Measurements from ENCODE around the gene PUS7. TPM values are rescaled to one million over a fixed set of nuclear protein-coding genes. Genes with fewer than 3 reads are reported as not detected.
"Not testable (repeated sequence)": the region's sequence is repeated elsewhere in the genome, so short reads cannot be mapped to it uniquely, and the experiment has no call there.

The PUS7 gene
- polyA plus RNA-seq, 1 of the 3 experiments (the other 2 are of a cell fraction), result 18.8 TPM

- no peaks in the 10 kb centered on the region for H3K79me2 ChIP-seq (ENCODE audit: insufficient read depth)
- no peaks in the 10 kb centered on the region for H3K9me2 ChIP-seq
- WGBS (ENCODE audit: low lambda C conversion rate), result 81% methylated on average over 8 of the region's 8 CpGs
- H3F3A ChIP-seq (replicated peaks; ENCODE audit: insufficient read depth), result no peaks in the 10 kb centered on the region
- ChIA-PET POLR2A (no interaction called here), CTCF (interaction anchor here (0.7 to 1.9 kb wide), 3 partner anchors 12 to 432 kb away, joined by 3 to 8 read pairs (median 6); no protein-coding TSS in a partner anchor)
- no peak overlapping the region for H3K4me3 ChIP-seq (ENCODE audit: low read depth in 2 of 2, low read length in 1 of 2)
- TF ChIP-seq, protein P1, sequence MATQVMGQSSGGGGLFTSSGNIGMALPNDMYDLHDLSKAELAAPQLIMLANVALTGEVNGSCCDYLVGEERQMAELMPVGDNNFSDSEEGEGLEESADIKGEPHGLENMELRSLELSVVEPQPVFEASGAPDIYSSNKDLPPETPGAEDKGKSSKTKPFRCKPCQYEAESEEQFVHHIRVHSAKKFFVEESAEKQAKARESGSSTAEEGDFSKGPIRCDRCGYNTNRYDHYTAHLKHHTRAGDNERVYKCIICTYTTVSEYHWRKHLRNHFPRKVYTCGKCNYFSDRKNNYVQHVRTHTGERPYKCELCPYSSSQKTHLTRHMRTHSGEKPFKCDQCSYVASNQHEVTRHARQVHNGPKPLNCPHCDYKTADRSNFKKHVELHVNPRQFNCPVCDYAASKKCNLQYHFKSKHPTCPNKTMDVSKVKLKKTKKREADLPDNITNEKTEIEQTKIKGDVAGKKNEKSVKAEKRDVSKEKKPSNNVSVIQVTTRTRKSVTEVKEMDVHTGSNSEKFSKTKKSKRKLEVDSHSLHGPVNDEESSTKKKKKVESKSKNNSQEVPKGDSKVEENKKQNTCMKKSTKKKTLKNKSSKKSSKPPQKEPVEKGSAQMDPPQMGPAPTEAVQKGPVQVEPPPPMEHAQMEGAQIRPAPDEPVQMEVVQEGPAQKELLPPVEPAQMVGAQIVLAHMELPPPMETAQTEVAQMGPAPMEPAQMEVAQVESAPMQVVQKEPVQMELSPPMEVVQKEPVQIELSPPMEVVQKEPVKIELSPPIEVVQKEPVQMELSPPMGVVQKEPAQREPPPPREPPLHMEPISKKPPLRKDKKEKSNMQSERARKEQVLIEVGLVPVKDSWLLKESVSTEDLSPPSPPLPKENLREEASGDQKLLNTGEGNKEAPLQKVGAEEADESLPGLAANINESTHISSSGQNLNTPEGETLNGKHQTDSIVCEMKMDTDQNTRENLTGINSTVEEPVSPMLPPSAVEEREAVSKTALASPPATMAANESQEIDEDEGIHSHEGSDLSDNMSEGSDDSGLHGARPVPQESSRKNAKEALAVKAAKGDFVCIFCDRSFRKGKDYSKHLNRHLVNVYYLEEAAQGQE (IDR thresholded peaks at IDR 0.05; ENCODE audit: low read depth, low read length), result peak; percentile 93
- TF ChIP-seq TAF1 (IDR thresholded peaks at IDR 0.05; ENCODE audit: borderline replicate concordance, low read depth, low read length), result no peak
- H3K9me3 ChIP-seq, result no peaks in the 10 kb centered on the region
- no peaks in the 10 kb centered on the region for H3K4me1 ChIP-seq (ENCODE audit: control insufficient read depth in 1 of 2, insufficient read depth in 2 of 2, low read depth in 1 of 2, low read length in 1 of 2)
- no peak overlapping the region for H3K27ac ChIP-seq (ENCODE audit: low read depth in 2 of 2, low read length in 1 of 2)
- no peaks in the 10 kb centered on the region for H3K36me3 ChIP-seq (replicated peaks in 1 of 2; ENCODE audit: control insufficient read depth in 1 of 2, insufficient read depth in 2 of 2, low read length in 1 of 2)
- H4K20me1 ChIP-seq (ENCODE audit: insufficient read depth), result no peaks in the 10 kb centered on the region
- no peak overlapping the region for H3K4me2 ChIP-seq
- no peak overlapping the region for H3K9ac ChIP-seq
- no peak overlapping the region for H2AFZ ChIP-seq (ENCODE audit: low read depth)
- no peaks in the 10 kb centered on the region for H3K27me3 ChIP-seq (ENCODE audit: insufficient read depth)
- peak; percentile 21 for DNase-seq
Measured at GRCh38 chr7:105413887-105414437, 108.1 kb downstream of the PUS7 start.

- H3K4me2 ChIP-seq; H3K9ac ChIP-seq; H3K27ac ChIP-seq (ENCODE audit: low read depth in 2 of 2, low read length in 1 of 2); H3K9me2 ChIP-seq; DNase-seq; POLR2A ChIA-PET; H4K20me1 ChIP-seq (ENCODE audit: insufficient read depth); CTCF ChIA-PET; H3K79me2 ChIP-seq (ENCODE audit: insufficient read depth); H3K4me3 ChIP-seq (ENCODE audit: low read depth in 2 of 2, low read length in 1 of 2); H3K36me3 ChIP-seq (replicated peaks in 1 of 2; ENCODE audit: control insufficient read depth in 1 of 2, insufficient read depth in 2 of 2, low read length in 1 of 2); H2AFZ ChIP-seq (ENCODE audit: low read depth); H3K9me3 ChIP-seq; H3F3A ChIP-seq (replicated peaks; ENCODE audit: insufficient read depth); H3K4me1 ChIP-seq (ENCODE audit: control insufficient read depth in 1 of 2, insufficient read depth in 2 of 2, low read depth in 1 of 2, low read length in 1 of 2); H3K27me3 ChIP-seq (ENCODE audit: insufficient read depth): not testable (repeated sequence)
- WGBS (ENCODE audit: low lambda C conversion rate), result 89% methylated on average over 18 of the region's 36 CpGs
Measured at GRCh38 chr7:105410774-105411173, 111.3 kb downstream of the PUS7 start.

DNA sequence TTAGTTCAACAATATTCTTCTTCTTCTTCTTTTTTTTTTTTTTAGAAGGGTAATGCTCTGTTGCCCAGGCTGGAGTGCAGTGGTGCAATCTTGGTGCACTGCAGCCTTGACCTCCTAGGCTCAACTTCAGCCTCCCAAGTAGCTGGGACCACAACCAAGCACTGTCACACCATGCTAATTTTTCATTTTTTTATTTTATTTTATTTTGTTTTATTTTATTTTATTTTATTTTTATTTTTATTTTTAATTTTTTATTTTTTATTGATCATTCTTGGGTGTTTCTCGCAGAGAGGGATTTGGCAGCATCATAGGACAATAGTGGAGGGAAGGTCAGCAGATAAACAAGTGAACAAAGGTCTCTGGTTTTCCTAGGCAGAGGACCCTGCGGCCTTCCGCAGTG lies 112.3 kb downstream of the PUS7 start:
- H3K27ac ChIP-seq (ENCODE audit: low read depth in 2 of 2, low read length in 1 of 2); H3K9ac ChIP-seq; H3K9me3 ChIP-seq; H3K9me2 ChIP-seq; H3K36me3 ChIP-seq (replicated peaks in 1 of 2; ENCODE audit: control insufficient read depth in 1 of 2, insufficient read depth in 2 of 2, low read length in 1 of 2); DNase-seq; H3K79me2 ChIP-seq (ENCODE audit: insufficient read depth); H4K20me1 ChIP-seq (ENCODE audit: insufficient read depth); H2AFZ ChIP-seq (ENCODE audit: low read depth); POLR2A ChIA-PET; H3F3A ChIP-seq (replicated peaks; ENCODE audit: insufficient read depth); H3K4me1 ChIP-seq (ENCODE audit: control insufficient read depth in 1 of 2, insufficient read depth in 2 of 2, low read depth in 1 of 2, low read length in 1 of 2); H3K4me3 ChIP-seq (ENCODE audit: low read depth in 2 of 2, low read length in 1 of 2); H3K4me2 ChIP-seq; H3K27me3 ChIP-seq (ENCODE audit: insufficient read depth): not testable (repeated sequence)
- CTCF ChIA-PET, result interaction anchor here (0.6 to 1.4 kb wide), 3 partner anchors 9 to 19 kb away, joined by 4 read pairs; no protein-coding TSS in a partner anchor
- WGBS (ENCODE audit: low lambda C conversion rate), result 88% methylated on average over 3 of the region's 3 CpGs
